Hematopoietic multipotent progenitor cell treated with erythropoietin and hydrocortisone succinate and interleukin-3 and kit ligand, for 4 days (in vitro differentiated cells): ENCODE measurements around the gene TTC39B.
"Not testable (repeated sequence)": the region's sequence is repeated elsewhere in the genome, so short reads cannot be mapped to it uniquely, and the experiment has no call there.

Experiments used
- DNase-seq: peaks from one replicate; pipeline ENCODE4 v3.0.0-alpha.2; 2015

The TTC39B gene

GRCh38 chr9:15306757-15307522, at the start of gene TTC39B:
TTC39B (minus strand) TSS chr9:15307216; CDS start chr9:15307125, 91 bp downstream.
- peak; percentile 97 for DNase-seq

GRCh38 chr9:15355669-15356068, 48.7 kb upstream of the TTC39B start:
- no peak for DNase-seq

- DNase-seq = peak; percentile 44
Measured at GRCh38 chr9:15354713-15355112, 47.7 kb upstream of the TTC39B start.

DNA sequence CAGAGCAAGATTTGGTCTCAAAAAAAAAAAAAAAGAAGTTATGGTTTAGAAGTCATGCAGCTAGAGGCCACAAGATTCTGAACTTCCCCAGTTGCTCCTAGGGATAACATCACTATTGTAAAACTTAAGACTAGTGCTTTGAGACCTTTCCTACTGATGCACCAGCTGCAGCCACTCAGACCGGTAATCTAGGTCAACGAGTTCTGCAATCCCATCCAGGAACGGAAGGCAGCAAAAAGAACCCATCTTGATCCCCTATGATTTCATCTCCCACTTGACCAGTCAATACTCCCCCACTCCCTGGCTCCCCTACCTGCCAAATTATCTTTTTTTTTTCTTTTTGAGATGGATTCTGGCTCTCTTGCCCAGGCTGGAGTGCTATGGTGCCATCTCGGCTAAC, 46.9 kb upstream of the TTC39B start:
- DNase-seq = no peak

- DNase-seq = no peak
Measured at GRCh38 chr9:15352306-15352705, 45.3 kb upstream of the TTC39B start.

DNA sequence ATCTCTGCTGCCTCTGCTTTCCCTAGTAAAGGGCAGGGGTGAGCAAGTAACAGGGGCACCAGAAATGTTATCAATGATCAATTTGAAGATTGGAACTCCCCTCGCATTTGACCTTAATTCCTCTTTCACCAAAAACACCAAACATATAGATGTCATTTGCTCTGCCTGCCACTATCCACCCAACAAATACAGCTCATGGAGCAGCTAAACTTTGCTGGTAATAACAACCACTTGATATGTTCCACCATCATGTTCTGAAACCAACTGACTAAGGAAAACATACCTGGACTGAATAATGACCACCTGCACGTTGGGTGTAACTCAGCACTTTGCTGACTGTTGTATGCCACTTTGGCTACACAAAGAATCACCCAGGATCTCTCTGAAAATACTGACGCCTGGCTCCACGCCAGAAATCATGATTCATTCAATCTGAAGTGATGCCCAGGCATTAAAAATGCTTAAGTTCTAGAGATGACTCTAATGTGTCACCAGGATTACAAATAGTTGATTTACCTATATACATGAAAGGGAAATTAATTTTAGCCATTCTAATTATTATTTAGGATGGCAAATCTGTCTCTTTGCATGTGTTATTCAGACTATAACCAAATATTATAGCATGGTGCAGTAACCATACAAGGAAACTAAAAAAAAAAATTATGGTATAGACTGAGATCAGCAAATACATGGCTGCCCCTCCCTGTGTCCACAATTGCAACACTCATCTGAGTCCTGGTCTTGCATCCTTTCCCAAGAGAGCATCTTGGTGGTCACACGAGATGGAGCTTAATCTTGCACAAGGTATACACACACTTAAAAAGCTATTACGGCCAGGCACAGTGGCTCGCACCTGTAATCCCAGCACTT, 43.1 kb upstream of the TTC39B start:
- DNase-seq = peak; percentile 33

- no peak for DNase-seq
Measured at GRCh38 chr9:15346837-15347236, 39.8 kb upstream of the TTC39B start.

DNA sequence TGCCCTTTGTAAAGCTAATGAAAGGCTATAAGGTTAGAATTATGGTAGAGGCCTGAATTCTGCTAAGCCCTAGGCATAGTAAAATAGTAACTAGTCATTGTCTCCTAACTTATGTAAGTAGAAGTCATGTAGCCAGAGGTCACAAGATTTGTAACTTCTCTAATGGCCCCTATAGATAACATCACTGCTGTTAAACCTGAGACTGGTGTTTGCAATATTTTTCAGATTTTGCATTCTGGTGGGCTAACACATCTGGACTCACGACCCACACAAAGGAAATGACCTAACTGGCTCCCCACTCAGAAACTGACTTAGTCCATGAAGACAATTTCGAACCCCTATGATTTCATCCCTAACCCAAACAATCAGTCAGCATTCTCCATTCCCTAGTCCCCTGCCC, 37.2 kb upstream of the TTC39B start:
- peak; percentile 52 for DNase-seq

- DNase-seq = no peak
Measured at GRCh38 chr9:15333376-15333881, 26.4 kb upstream of the TTC39B start.

GRCh38 chr9:15332939-15333338, 25.9 kb upstream of the TTC39B start:
- peak; percentile 27 for DNase-seq

GRCh38 chr9:15329539-15330109, 22.6 kb upstream of the TTC39B start:
- DNase-seq = peak; percentile 21

GRCh38 chr9:15328946-15329345, 21.9 kb upstream of the TTC39B start:
- no peak for DNase-seq

GRCh38 chr9:15322695-15323094, 15.7 kb upstream of the TTC39B start:
- not testable (repeated sequence) for DNase-seq

GRCh38 chr9:15319661-15320060, 12.6 kb upstream of the TTC39B start:
- DNase-seq = not testable (repeated sequence)

- DNase-seq = no peak
Measured at GRCh38 chr9:15317836-15318235, 10.8 kb upstream of the TTC39B start.

DNA sequence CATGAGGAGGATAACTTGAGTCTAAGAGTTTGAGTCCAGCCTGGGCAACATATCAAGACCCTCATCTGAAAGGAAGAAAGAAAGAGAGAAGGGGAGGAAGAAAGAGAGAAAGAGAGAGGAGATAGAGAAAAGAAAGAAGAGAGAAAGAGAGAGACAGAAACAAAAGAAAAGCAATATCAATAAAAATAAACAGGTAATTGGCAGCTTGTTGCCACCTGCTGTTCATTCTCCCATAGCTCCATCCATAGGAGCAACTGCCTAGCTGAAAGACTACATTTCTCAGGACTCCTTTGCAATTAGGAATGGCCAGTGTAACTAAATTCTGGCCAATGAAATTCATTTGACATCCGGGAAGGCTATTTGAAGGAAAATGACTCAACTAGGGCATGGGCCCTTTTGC, 4.6 kb upstream of the TTC39B start:
- no peak for DNase-seq

- no peak for DNase-seq
Measured at GRCh38 chr9:15310107-15310850, 3.3 kb upstream of the TTC39B start.

GRCh38 chr9:15308511-15308910, 1.5 kb upstream of the TTC39B start:
- DNase-seq = no peak

- no peak for DNase-seq
Measured at GRCh38 chr9:15307523-15307841, 466 bp upstream of the TTC39B start.

DNA sequence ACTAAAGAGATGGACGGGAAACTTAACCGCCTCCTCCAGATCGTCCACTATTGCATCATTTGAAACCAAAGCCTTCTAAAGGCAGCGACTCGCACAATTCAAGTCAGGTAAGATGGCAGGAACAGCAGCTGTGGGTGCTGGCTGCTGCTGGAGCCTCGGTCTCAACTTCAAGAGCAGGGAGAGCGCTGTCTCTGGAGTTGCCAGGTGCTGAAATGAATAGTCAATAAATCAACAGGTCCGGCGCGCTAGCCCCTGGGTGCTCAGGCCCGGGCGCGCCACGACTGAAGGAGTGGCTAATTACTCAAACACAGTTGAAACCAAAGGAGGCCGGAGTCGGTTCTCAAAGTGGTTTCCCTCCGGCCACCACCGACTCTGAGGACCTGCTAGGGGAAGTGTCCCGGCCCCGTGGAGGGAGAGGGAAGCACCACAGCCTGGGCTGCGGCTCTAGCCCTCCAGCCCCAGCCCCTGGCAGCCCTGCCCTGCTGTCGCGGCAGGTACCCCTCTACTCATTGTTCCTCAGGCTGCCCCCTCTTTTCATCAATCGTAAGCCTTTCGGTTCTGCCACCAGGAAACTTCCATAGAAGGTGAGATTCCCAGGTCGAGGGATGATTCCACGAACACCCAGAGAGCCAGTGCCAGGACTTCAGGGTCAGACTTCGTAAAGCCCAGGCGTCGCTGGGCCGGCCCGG, 804 bp downstream of the TTC39B start:
- peak; percentile 65 for DNase-seq

DNA sequence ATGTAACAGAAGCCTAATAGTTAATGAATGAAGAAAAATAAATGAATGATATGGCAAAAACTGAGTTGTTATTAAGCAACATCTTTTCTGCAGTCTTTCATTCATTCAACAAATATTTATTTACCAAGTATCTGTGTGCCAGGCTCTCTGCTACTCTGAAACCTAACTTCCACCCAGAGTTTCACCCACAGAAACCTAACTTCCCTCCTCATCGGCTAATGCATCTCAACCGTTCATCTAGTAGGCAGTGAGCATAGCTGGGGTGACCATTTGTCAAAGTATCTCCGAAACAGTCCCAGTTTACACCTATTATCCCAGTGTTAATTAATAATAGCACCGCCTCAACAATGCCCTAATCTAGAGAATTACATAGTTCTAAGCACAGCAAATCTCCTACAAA, 1.5 kb downstream of the TTC39B start:
- no peak for DNase-seq

DNA sequence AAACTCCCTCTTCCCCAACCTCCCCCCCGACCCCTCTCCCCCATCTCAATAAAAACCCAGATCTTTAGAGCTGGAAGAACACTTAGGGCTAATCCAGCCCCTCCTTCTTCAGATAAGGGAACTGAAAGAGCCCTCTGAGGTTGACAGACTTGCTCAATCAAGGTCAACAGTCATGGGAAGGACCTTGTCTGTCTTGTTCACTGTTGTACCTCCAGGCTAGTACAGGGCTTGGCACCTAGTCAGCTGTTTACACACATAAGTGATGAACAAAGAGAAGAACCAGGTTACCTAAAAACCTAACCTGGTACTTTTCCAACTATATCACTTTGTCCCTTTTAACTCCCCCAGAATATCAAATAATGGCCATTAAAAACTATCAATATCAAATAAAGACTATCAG, 2.4 kb downstream of the TTC39B start:
- DNase-seq = no peak
